DND-41 (cell line): ENCODE results near the gene RNPEPL1.

Experiments used
- ATAC-seq: fragments of 200-7000 bp; cut with Tn5 transposase; 3 replicates; pipeline ENCODE4 v1.9.1; 2021; ENCODE audit warnings: low read depth; ENCODE audit not compliant: insufficient read depth
- DNase-seq: peaks from one replicate; pipeline ENCODE4 v3.0.0-alpha.2; 2020
- H2AFZ ChIP-seq: 2 replicates; pipeline ENCODE4 v1.6.0; 2012; ENCODE audit warnings: low read depth, low read length
- H3K27ac ChIP-seq: 2 replicates; pipeline ENCODE4 v1.5.1; 2012; ENCODE audit warnings: low read length, inconsistent platforms
- H3K27me3 ChIP-seq: fragments of 200-600 bp; sonication (generic); 2 replicates; pipeline ENCODE4 v1.6.0; 2012; ENCODE audit warnings: low read length, mild to moderate bottlenecking, inconsistent platforms; ENCODE audit not compliant: insufficient read depth, poor library complexity
- H3K36me3 ChIP-seq: 2 replicates; pipeline ENCODE4 v1.5.1; 2012; ENCODE audit warnings: low read length, inconsistent platforms; ENCODE audit not compliant: insufficient read depth
- H3K4me1 ChIP-seq: 2 replicates; pipeline ENCODE4 v1.5.1; 2012; ENCODE audit warnings: mild to moderate bottlenecking, low read length; ENCODE audit not compliant: insufficient read depth
- H3K4me2 ChIP-seq: 2 replicates; pipeline ENCODE4 v1.6.0; 2012; ENCODE audit warnings: mild to moderate bottlenecking, moderate library complexity, low read length, inconsistent platforms; ENCODE audit not compliant: insufficient read depth
- H3K4me3 ChIP-seq, 2 experiments: fragments of 200-600 bp in 1 of 2; shearing (Covaris generic) in 1 of 2; 2 replicates each; pipeline ENCODE4 v1.5.1; 2012 to 2016; ENCODE audit warnings: inconsistent platforms in 2 of 2, low read length in 2 of 2, mild to moderate bottlenecking in 2 of 2, low read depth in 1 of 2, moderate library complexity in 1 of 2
- H3K79me2 ChIP-seq: 2 replicates; pipeline ENCODE4 v1.6.0; 2012; ENCODE audit warnings: low read length, inconsistent platforms; ENCODE audit not compliant: insufficient read depth
- H3K9ac ChIP-seq: 2 replicates; pipeline ENCODE4 v1.6.0; 2012; ENCODE audit warnings: low read depth, mild to moderate bottlenecking, inconsistent platforms, low read length, moderate library complexity
- H3K9me3 ChIP-seq: 2 replicates; pipeline ENCODE4 v1.5.1; 2012; ENCODE audit warnings: low read length, moderate library complexity, mild to moderate bottlenecking, inconsistent platforms; ENCODE audit not compliant: insufficient read depth, severe bottlenecking
- H4K20me1 ChIP-seq: 2 replicates; pipeline ENCODE4 v1.6.0; 2012; ENCODE audit warnings: low read length; ENCODE audit not compliant: insufficient read depth
- CTCF ChIP-seq: IDR thresholded peaks from 2 replicates; pipeline ENCODE4 v1.5.1; 2012; ENCODE audit warnings: borderline replicate concordance, low read length, moderate library complexity, mild to moderate bottlenecking; ENCODE audit not compliant: poor library complexity, severe bottlenecking; ENCODE audit errors: extremely low read depth
- EZH2 ChIP-seq: IDR thresholded peaks from 3 replicates; pipeline ENCODE4 v1.6.1; 2012; ENCODE audit warnings: borderline replicate concordance, low read depth, mild to moderate bottlenecking, moderate library complexity, low read length, inconsistent platforms; ENCODE audit not compliant: severe bottlenecking

RNPEPL1 gene

GRCh38 chr2:240618776-240619175 lies 50.5 kb downstream of the RNPEPL1 start:
- Histone ChIP-seq H2AFZ (no peak overlapping the region), H3K79me2 (no peaks in the 10 kb centered on the region), H3K27me3 (no peaks in the 10 kb centered on the region), H3K9ac (no peak overlapping the region), H3K4me1 (no peaks in the 10 kb centered on the region), H3K9me3 (no peaks in the 10 kb centered on the region), H4K20me1 (no peaks in the 10 kb centered on the region), H3K36me3 (no peaks in the 10 kb centered on the region), H3K4me3 (no peak overlapping the region), H3K4me2 (no peak overlapping the region), H3K27ac (no peak overlapping the region)
- no peak for ATAC-seq
- TF ChIP-seq CTCF = no peak
- TF ChIP-seq EZH2 = no peak
- DNase-seq = no peak

GRCh38 chr2:240619506-240620148 lies 51.3 kb downstream of the RNPEPL1 start:
- Histone ChIP-seq H2AFZ (no peak overlapping the region), H3K4me2 (no peak overlapping the region), H3K9me3 (no peaks in the 10 kb centered on the region), H4K20me1 (no peaks in the 10 kb centered on the region), H3K79me2 (no peaks in the 10 kb centered on the region), H3K4me3 (no peak overlapping the region), H3K36me3 (no peaks in the 10 kb centered on the region), H3K27me3 (no peaks in the 10 kb centered on the region), H3K4me1 (no peaks in the 10 kb centered on the region), H3K27ac (no peak overlapping the region), H3K9ac (no peak overlapping the region)
- no peak for DNase-seq
- no peak for ATAC-seq
- no peak for TF ChIP-seq CTCF
- no peak for TF ChIP-seq EZH2

- H3K4me3 ChIP-seq = no peak overlapping the region
- no peaks in the 10 kb centered on the region for H3K36me3 ChIP-seq
- TF ChIP-seq EZH2 (no peak), CTCF (no peak)
- no peak overlapping the region for H3K9ac ChIP-seq
- no peak for ATAC-seq
- no peak overlapping the region for H2AFZ ChIP-seq
- H3K9me3 ChIP-seq = no peaks in the 10 kb centered on the region
- no peaks in the 10 kb centered on the region for H3K79me2 ChIP-seq
- DNase-seq = no peak
- no peaks in the 10 kb centered on the region for H3K4me1 ChIP-seq
- H3K4me2 ChIP-seq = no peak overlapping the region
- no peaks in the 10 kb centered on the region for H4K20me1 ChIP-seq
- H3K27me3 ChIP-seq = no peaks in the 10 kb centered on the region
- H3K27ac ChIP-seq = no peak overlapping the region
Observed at GRCh38 chr2:240620149-240620731, 52.0 kb downstream of the RNPEPL1 start.
